ENCODE measurements around the gene UNKL. TPM values are rescaled to one million over a fixed set of nuclear protein-coding genes. Genes with fewer than 3 reads are reported as not detected.

UNKL gene
- total and polyA plus RNA-seq, 2 donors (not counting 1 experiment from before 2014, with no cell fraction given) = 53.9 to 178 TPM

DNA sequence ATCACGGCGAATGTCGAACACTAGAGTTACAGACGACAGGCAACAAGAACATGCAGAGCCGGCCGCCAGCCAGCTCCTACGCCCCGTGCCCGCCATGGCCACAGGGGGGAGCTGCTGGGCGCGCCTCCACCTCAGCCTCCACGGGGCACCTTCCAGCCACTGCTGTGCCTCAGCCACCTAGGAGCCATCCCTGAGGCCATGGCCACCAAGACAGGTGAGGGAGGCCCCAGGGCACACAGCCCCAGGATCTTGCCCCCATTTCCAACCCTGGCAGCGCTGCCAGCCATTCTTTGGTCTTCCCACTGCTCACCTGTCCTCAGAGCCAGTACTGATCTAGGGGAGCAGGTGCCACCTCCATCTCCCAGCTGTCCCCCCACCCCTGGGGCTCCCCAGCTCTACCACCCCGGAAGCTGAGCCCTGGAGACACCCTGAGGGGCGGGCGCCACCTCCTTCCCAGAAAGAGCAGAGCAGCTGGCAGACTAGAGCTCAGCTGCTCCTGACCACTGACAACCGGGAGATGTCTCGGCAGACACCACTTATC, 50.9 kb downstream of the UNKL start:
- peaks cover 30% of the 10 kb centered on the region for H3K79me2 ChIP-seq (ENCODE audit: control insufficient read depth, insufficient read depth, low read length)
- Mint-ChIP-seq H3K9me3 (ENCODE audit: insufficient read depth) (no peaks in the 10 kb centered on the region), H3K4me1 (peaks cover 2% of the 10 kb centered on the region), H3K27ac (peak overlapping the region; percentile 50), H3K4me3 (no peak overlapping the region), H3K27me3 (no peaks in the 10 kb centered on the region)
- peaks cover 0 to 62% of the 10 kb centered on the region in 2 experiments for H3K36me3 ChIP-seq (replicated peaks in 1 of 2; ENCODE audit: control extremely low read depth in 1 of 2, control insufficient read depth in 1 of 2, extremely low read depth in 1 of 2, insufficient read depth in 2 of 2, low read length in 1 of 2)
- no peak overlapping the region for H3K4me3 ChIP-seq (ENCODE audit: control extremely low read depth in 1 of 5, extremely low read depth in 1 of 5, insufficient read depth in 1 of 5, low read depth in 2 of 5, low read length in 4 of 5)
- no peaks in the 10 kb centered on the region for H3K27me3 ChIP-seq (replicated peaks in 1 of 4; ENCODE audit: control extremely low read depth in 1 of 4, control insufficient read depth in 3 of 4, insufficient read depth in 4 of 4, low read length in 3 of 4)
- no peak overlapping the region for H3K27ac ChIP-seq (ENCODE audit: low read length in 2 of 2)
- ChIA-PET CTCF (interaction anchor here (0.9 to 4.0 kb wide), 17 partner anchors 10 to 314 kb away, joined by 3 to 20 read pairs (median 4); partner anchors contain the start of genes JPT2 and UQCC4), POLR2A (interaction anchor here (0.7 to 1.2 kb wide), 2 partner anchors 32 to 54 kb away, joined by 3 read pairs; partner anchors contain the start of gene UBE2I)
- ATAC-seq (ENCODE audit: low read depth) = peak; percentile 94
- peaks cover 62% of the 10 kb centered on the region for H4K20me1 ChIP-seq (ENCODE audit: control insufficient read depth, insufficient read depth, low read length, poor library complexity, severe bottlenecking)
- peak; percentile 79 for DNase-seq
- intact Hi-C loops (cut with micrococcal nuclease) = no loop called here
- no peak overlapping the region for H2AFZ ChIP-seq (ENCODE audit: insufficient read depth, low read depth, low read length, poor library complexity, severe bottlenecking)
- no peak for TF ChIP-seq EZH2 (IDR thresholded peaks at IDR 0.05; ENCODE audit: borderline replicate concordance, insufficient read depth, low read depth, low read length, poor library complexity, severe bottlenecking)
- TF ChIP-seq, protein P1, sequence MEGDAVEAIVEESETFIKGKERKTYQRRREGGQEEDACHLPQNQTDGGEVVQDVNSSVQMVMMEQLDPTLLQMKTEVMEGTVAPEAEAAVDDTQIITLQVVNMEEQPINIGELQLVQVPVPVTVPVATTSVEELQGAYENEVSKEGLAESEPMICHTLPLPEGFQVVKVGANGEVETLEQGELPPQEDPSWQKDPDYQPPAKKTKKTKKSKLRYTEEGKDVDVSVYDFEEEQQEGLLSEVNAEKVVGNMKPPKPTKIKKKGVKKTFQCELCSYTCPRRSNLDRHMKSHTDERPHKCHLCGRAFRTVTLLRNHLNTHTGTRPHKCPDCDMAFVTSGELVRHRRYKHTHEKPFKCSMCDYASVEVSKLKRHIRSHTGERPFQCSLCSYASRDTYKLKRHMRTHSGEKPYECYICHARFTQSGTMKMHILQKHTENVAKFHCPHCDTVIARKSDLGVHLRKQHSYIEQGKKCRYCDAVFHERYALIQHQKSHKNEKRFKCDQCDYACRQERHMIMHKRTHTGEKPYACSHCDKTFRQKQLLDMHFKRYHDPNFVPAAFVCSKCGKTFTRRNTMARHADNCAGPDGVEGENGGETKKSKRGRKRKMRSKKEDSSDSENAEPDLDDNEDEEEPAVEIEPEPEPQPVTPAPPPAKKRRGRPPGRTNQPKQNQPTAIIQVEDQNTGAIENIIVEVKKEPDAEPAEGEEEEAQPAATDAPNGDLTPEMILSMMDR (IDR thresholded peaks at IDR 0.05) = peak; percentile 93
- WGBS (ENCODE audit: insufficient coverage) = 51% methylated on average over 18 of the region's 18 CpGs
- no peak overlapping the region for H3K9ac ChIP-seq (ENCODE audit: low read length)
- no peak overlapping the region for H3K4me2 ChIP-seq (replicated peaks; ENCODE audit: low read depth, low read length, poor library complexity, severe bottlenecking)
- H3K4me1 ChIP-seq (ENCODE audit: control insufficient read depth in 2 of 2, insufficient read depth in 2 of 2, low read length in 2 of 2) = no peaks in the 10 kb centered on the region
- peaks cover 0 to 2% (median 0%) of the 10 kb centered on the region in 3 donors for H3K9me3 ChIP-seq (ENCODE audit: control extremely low read depth in 1 of 3, control insufficient read depth in 2 of 3, insufficient read depth in 1 of 3, low read length in 2 of 3)

DNA sequence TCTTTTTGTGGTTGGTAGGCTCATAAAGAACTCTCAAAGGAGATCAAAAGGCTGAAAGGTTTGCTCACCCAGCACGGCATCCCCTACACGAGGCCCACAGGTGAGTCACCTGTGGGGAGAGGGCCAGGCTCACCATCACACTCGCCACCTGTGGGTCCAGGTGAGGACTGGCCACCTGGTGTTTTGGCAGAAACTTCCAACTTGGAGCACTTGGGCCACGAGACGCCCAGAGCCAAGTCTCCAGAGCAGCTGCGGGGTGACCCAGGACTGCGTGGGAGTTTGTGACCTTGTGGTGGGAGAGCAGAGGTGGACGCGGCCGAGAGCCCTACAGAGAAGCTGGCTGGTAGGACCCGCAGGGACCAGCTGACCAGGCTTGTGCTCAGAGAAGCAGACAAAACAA, 51.7 kb downstream of the UNKL start:
- Histone ChIP-seq H4K20me1 (ENCODE audit: control insufficient read depth, insufficient read depth, low read length, poor library complexity, severe bottlenecking) (peaks cover 69% of the 10 kb centered on the region), H3K27ac (ENCODE audit: low read length in 2 of 2) (no peak overlapping the region), H3K79me2 (ENCODE audit: control insufficient read depth, insufficient read depth, low read length) (peaks cover 38% of the 10 kb centered on the region), H3K4me1 (ENCODE audit: control insufficient read depth in 2 of 2, insufficient read depth in 2 of 2, low read length in 2 of 2) (no peaks in the 10 kb centered on the region), H3K36me3 (replicated peaks in 1 of 2; ENCODE audit: control extremely low read depth in 1 of 2, control insufficient read depth in 1 of 2, extremely low read depth in 1 of 2, insufficient read depth in 2 of 2, low read length in 1 of 2) (peaks cover 0 to 63% of the 10 kb centered on the region in 2 experiments), H3K27me3 (replicated peaks in 1 of 4; ENCODE audit: control extremely low read depth in 1 of 4, control insufficient read depth in 3 of 4, insufficient read depth in 4 of 4, low read length in 3 of 4) (no peaks in the 10 kb centered on the region), H2AFZ (ENCODE audit: insufficient read depth, low read depth, low read length, poor library complexity, severe bottlenecking) (no peak overlapping the region), H3K4me2 (replicated peaks; ENCODE audit: low read depth, low read length, poor library complexity, severe bottlenecking) (no peak overlapping the region), H3K9ac (ENCODE audit: low read length) (no peak overlapping the region), H3K4me3 (ENCODE audit: control extremely low read depth in 1 of 5, extremely low read depth in 1 of 5, insufficient read depth in 1 of 5, low read depth in 2 of 5, low read length in 4 of 5) (no peak overlapping the region), H3K9me3 (ENCODE audit: control extremely low read depth in 1 of 3, control insufficient read depth in 2 of 3, insufficient read depth in 1 of 3, low read length in 2 of 3) (peaks cover 0 to 2% (median 0%) of the 10 kb centered on the region in 3 donors)
- H3K27ac Mint-ChIP-seq = no peak overlapping the region
- POLR2A ChIA-PET = interaction anchor here (1.2 kb wide), 1 partner anchor 53 kb away, joined by 3 read pairs; the partner anchor contains the start of gene UBE2I
- CTCF ChIA-PET = interaction anchor here (1.1 to 4.0 kb wide), 13 partner anchors 9 to 183 kb away, joined by 3 to 20 read pairs (median 5); partner anchors contain the start of gene UQCC4
- ATAC-seq (ENCODE audit: low read depth) = no peak
- intact Hi-C loops (cut with micrococcal nuclease) = no loop called here
- H3K4me1 Mint-ChIP-seq = peaks cover 5% of the 10 kb centered on the region
- DNase-seq = no peak
- H3K27me3 Mint-ChIP-seq = no peaks in the 10 kb centered on the region
- no peak overlapping the region for H3K4me3 Mint-ChIP-seq
- TF ChIP-seq, protein P1 (IDR thresholded peaks at IDR 0.05) = no peak
- TF ChIP-seq EZH2 (IDR thresholded peaks at IDR 0.05; ENCODE audit: borderline replicate concordance, insufficient read depth, low read depth, low read length, poor library complexity, severe bottlenecking) = no peak
- no peaks in the 10 kb centered on the region for H3K9me3 Mint-ChIP-seq (ENCODE audit: insufficient read depth)
- 78% methylated on average over 6 of the region's 11 CpGs for WGBS (ENCODE audit: insufficient coverage)

Measured in B cell (primary cell).